HFFc6 (cell line): ENCODE results near the gene POC1A. TPM values are rescaled to one million over a fixed set of nuclear protein-coding genes. Genes with fewer than 3 reads are reported as not detected.

Experiments used
- DNase-seq: peaks from one replicate; pipeline ENCODE4 v3.0.0-alpha.2; 2018
- H3K27ac Mint-ChIP-seq: 2 replicates; pipeline ENCODE4 v1.8.0; 2020; ENCODE audit warnings: mild to moderate bottlenecking, mixed read lengths
- H3K27me3 Mint-ChIP-seq: 2 replicates; pipeline ENCODE4 v1.8.0; 2021; ENCODE audit warnings: mild to moderate bottlenecking, moderate library complexity, mixed read lengths; ENCODE audit not compliant: insufficient read depth
- H3K36me3 Mint-ChIP-seq: 2 replicates; pipeline ENCODE4 v1.8.0; 2021; ENCODE audit warnings: low read depth, mixed read lengths
- H3K4me1 Mint-ChIP-seq: 2 replicates; pipeline ENCODE4 v1.8.0; 2020; ENCODE audit warnings: low read depth, mixed read lengths
- H3K4me3 Mint-ChIP-seq: 2 replicates; pipeline ENCODE4 v1.8.0; 2020; ENCODE audit warnings: mild to moderate bottlenecking, moderate library complexity, mixed read lengths
- H3K9me3 Mint-ChIP-seq: 2 replicates; pipeline ENCODE4 v1.8.0; 2020; ENCODE audit warnings: mild to moderate bottlenecking, mixed read lengths
- total RNA-seq, 6 experiments: library from RNA; stranded (reverse); fragmentation: NEBNext Ultra II Directional; extraction: Animal tissue kit (Norgen Biotek cat#: 25700); gene quantifications; 2 replicates in 1 of 6; 3 replicates in 5 of 6; pipeline ENCODE4 v1.2.3, GENCODE V29; 2021
- TF ChIP-seq, protein P1 (sequence below): fragments of 200-600 bp; sonication (generic); IDR thresholded peaks from 2 replicates; pipeline ENCODE4 v1.5.0; 2021; ENCODE audit warnings: antibody characterized with exemption, mild to moderate bottlenecking

Gene POC1A
- total RNA-seq, 6 experiments from 2014 or later = 11.0 to 21.3 (median 20.5) TPM

DNA sequence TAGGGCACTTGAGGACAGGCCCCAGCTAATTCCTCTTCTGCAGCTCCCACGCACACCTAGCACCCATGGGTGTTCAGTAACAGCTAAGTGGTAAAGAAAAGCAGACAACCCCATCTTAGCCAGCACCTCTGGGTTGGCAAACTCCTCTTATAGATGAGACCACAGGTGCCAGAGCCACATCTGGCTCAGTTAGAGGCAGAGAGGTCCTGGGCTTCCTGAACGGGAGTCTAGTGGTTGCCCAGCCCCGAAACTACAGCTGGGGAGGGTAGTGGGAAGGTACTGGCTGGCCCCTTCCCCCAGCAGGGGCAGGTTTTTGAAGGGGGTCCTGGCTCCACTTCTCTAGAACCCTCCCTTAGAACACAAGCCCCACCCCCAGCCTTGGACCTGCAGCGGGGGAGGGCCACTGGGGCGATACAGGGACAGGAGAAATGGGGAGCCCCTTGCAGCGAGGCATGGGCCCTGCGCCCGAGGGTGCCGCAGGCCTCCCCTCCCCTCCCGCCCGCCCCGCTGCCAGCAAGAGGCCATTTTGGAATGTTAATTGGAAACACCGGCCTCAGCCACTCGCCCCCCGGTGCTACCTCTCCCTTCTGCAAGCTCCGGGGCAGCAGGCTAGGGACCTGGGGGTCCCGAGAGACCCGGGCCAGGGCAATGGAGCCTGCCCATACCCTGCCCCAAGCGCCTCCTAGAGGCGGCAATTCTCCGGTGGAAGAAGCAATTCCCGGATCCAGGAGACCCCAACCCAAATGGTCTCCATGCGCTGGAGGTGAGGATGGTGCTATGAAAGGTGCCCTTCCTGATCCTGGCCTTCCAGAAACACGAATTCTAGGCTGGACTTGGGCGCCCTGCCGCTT is 99.3 kb downstream of the POC1A start:
- Mint-ChIP-seq H3K4me3 (peak overlapping the region; percentile 91), H3K36me3 (peaks cover 13% of the 10 kb centered on the region), H3K4me1 (peaks cover 36% of the 10 kb centered on the region), H3K27ac (peak overlapping the region; percentile 95), H3K27me3 (no peaks in the 10 kb centered on the region; the same call in 1 of the 2 replicates), H3K9me3 (no peaks in the 10 kb centered on the region)
- TF ChIP-seq, protein P1, sequence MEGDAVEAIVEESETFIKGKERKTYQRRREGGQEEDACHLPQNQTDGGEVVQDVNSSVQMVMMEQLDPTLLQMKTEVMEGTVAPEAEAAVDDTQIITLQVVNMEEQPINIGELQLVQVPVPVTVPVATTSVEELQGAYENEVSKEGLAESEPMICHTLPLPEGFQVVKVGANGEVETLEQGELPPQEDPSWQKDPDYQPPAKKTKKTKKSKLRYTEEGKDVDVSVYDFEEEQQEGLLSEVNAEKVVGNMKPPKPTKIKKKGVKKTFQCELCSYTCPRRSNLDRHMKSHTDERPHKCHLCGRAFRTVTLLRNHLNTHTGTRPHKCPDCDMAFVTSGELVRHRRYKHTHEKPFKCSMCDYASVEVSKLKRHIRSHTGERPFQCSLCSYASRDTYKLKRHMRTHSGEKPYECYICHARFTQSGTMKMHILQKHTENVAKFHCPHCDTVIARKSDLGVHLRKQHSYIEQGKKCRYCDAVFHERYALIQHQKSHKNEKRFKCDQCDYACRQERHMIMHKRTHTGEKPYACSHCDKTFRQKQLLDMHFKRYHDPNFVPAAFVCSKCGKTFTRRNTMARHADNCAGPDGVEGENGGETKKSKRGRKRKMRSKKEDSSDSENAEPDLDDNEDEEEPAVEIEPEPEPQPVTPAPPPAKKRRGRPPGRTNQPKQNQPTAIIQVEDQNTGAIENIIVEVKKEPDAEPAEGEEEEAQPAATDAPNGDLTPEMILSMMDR = peak; percentile 66; the same call in 1 of the 2 replicates
- no peak for DNase-seq

DNA sequence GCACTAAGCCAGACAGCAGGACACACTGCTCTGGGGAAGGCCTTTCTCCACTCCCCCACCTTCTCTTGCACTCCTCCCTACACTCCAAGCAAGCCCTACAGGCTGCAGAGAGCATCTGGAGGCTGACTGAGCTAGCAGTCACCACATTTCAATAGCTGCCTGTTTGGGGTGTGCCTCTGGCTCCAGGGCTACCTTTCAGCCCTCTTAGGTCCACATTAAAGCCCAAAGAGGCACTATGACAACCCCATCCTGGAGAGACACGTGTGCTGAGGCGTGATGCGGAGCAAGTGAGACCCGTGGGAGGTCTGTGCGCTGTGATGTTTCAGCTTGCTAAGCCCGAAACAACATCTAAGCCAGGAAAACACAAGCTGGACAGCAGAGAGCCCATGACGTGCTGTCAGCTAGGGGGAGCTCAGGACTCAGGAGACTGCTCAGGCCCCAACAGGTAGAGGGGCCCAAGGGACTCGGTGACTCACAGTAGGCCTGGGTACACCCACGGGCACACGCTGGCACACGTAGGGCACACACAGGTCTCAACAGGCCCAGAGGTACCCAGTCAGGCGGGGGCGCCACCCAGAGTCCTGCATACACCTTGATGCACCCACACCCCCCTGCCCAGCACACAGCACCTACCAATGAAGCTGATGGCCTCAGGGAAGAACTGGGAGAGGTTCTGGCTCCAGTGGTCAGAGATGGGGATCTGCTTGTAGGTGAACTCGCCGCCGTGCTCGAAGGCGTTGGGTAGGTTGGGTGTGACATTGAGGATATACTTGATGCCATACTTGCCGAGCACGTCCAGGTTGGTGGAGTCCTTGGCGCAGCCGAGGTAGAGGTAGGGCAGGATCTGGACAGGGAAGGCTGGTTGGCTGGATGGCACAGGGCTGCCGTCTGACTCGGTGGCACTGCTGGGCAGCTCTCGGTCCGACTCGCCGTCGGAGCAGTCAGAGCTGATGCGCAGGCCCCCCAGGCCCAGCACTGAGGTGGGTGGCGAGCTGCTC is 100.6 kb downstream of the POC1A start:
- Mint-ChIP-seq H3K27me3 (no peaks in the 10 kb centered on the region; the same call in 1 of the 2 replicates), H3K36me3 (peaks cover 13% of the 10 kb centered on the region), H3K4me3 (peak overlapping the region; percentile 91), H3K27ac (peak overlapping the region; percentile 95), H3K9me3 (no peaks in the 10 kb centered on the region), H3K4me1 (peaks cover 46% of the 10 kb centered on the region)
- TF ChIP-seq, protein P1 = no peak; the same call in none of the 2 replicates
- peak; percentile 47 for DNase-seq

DNA sequence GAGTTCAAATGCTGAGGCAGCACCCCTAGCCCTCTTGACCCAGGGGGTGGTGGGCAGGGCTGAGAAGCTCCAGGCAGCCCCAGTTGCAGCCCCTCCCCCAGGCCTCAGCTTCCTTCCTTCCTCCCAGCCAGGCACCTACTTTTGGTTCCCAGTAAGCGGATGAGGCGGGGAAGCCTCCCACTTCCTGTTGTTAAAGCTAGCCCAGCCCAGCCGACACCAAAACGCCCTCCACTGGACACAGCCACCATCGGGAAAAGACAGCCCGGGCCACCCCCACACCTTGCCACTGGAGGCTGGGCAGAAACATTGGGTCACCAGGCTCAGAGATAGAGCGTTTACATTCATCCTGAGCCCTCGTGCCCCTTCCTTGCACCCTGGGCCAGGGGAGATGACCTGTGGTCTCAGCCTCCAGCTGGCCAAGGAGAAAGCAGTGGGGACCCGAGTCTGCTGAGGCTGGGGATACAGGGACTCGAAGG is 101.4 kb downstream of the POC1A start:
- DNase-seq = peak; percentile 85
- no peaks in the 10 kb centered on the region; the same call in 1 of the 2 replicates for H3K27me3 Mint-ChIP-seq
- no peaks in the 10 kb centered on the region for H3K9me3 Mint-ChIP-seq
- H3K36me3 Mint-ChIP-seq = peaks cover 13% of the 10 kb centered on the region
- TF ChIP-seq, protein P1 = peak; percentile 69
- H3K4me1 Mint-ChIP-seq = peaks cover 53% of the 10 kb centered on the region
- peak overlapping the region; percentile 91 for H3K4me3 Mint-ChIP-seq
- H3K27ac Mint-ChIP-seq = peak overlapping the region; percentile 95

DNA sequence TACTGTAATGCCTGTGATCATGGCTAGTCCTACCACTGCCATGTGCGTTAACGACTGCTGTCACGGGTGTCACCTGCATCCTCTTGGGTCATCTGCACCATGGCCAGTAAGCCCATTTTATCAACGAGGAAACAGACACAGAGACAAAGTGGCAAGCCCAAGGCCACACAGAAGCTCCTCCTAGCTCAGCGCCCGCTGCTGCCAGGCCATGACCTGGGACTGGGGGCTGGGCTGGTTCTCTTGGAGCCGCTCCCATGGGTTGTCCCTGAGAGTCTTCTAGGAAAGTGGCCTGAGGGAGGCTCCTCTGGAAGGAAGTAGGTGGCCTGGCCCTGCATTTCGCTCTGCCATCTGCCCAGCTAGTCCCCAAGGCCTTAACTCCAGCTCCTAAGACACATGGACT is 102.8 kb downstream of the POC1A start:
- no peak for DNase-seq
- Mint-ChIP-seq H3K9me3 (no peaks in the 10 kb centered on the region), H3K27me3 (peaks cover under 1% of the 10 kb centered on the region), H3K36me3 (peaks cover 13% of the 10 kb centered on the region), H3K27ac (peak overlapping the region; percentile 95; the same call in 1 of the 2 replicates), H3K4me1 (peaks cover 61% of the 10 kb centered on the region), H3K4me3 (no peak overlapping the region)
- TF ChIP-seq, protein P1 = no peak

DNA sequence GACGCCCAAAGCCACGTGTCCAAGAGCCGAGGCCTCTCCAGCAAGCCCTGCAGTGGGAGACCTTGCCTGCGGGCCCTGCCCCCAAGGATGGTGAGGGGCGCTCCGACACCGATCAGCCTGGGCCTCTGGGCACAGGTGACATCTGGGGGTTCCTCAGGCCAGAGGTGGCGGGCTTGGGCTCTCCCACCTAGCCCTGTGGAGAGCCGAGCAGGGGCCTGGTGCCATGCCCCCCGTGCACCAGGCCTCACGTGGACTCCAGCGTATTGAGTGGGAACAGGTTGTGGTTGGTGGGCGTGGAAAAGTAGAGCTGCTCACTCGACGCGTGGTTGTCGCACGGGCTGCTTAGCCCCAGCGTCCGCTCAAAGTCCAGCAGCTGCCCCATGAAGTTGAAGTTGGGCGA is 103.7 kb downstream of the POC1A start:
- peaks cover 13% of the 10 kb centered on the region for H3K36me3 Mint-ChIP-seq
- no peak for DNase-seq
- H3K9me3 Mint-ChIP-seq = no peaks in the 10 kb centered on the region
- TF ChIP-seq, protein P1 = no peak
- H3K27me3 Mint-ChIP-seq = peaks cover 2% of the 10 kb centered on the region
- no peak overlapping the region for H3K4me3 Mint-ChIP-seq
- peaks cover 69% of the 10 kb centered on the region for H3K4me1 Mint-ChIP-seq
- H3K27ac Mint-ChIP-seq = peak overlapping the region; percentile 31; the same call in 1 of the 2 replicates
